DMS153 treated with DMSO at 0.1 percent for 48 hours (cell line): ENCODE results near the gene CC2D1A.

Experiments
- DNase-seq: peaks from one replicate; lab custom pipeline; 2025; ENCODE audit not compliant: unreplicated experiment; lab: John Stamatoyannopoulos, UW

CC2D1A gene

DNA sequence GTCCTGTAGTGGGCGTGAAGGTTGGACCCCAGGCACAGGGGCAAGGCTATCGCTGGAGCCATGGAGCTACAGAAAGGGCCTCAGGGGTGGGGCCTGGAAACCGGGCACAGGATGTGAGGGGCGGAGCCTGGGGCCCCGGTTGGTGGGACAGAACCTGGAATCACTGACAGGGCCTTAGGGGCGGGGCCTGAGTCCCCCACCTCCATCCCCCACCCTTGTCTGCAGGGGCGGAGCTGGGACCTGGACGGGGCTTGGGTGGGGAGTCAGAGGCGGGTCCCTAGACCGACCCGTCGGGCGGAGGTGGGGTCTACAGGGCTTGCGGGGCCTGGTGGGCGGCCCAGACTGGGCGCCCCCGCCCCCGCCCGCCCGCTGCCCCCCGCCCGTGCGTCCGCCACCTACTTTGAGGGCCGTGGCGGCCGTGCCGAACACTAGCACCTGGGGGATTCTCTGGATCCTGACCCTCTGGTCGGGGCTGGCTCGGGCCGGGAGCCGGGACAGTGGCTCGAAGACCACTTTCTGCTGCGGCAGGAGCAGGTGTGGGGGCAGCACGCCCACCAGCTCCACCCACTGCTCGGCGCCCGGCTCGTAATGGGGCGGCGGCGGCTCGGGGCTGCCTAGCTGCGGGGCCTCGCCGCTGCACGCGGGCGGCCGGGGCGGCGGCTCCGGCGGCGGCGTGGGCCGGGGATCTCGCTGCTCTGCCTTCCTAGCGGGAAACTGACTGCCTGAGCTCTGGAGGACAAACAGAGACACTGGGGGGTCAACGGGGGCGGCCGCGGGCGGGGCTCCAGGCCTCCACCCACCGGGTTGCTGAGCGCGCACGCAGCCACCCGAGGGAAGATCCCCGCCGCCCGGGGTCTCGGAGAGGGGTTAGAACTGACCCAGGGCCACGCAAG, 72.6 kb downstream of the CC2D1A start:
- peak; percentile 75 for DNase-seq

DNA sequence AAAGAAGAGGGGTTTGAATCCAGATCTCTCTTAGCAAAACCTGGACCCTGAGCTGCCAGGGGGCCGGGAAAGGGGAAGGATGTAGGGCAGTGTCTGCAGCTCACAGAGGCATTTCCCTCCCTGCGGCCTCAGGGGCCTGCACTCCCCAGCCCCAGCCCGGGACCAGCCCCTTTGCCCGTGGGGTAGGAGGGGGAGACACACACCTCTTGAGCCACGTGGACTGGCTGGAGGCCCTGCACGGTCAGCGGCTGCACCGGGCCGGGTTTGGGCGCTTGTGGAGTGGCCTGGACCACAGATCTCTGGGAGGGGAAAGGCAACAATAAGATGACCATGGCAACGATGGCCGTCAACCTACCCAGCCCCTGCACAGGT, 73.2 kb downstream of the CC2D1A start:
- no peak for DNase-seq

DNA sequence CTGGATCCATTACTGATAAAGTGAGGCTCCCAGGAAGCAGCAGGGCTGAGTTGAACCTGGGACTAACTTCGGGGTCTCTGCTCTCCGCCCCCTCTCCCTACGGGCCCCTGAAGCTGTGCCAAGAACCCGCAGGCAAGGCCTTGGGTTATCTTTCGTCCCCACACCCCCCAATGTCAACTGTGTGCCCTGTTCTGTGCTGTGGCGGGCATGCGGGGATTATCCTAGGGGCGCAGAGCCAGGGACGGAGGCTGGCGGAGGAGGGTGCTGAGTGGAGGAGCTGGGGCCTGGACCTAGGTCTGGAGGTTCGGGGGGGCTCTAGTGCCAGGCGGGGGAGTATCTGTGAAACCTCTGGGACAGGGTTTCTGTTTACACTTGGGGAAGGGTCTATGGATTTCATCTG, 73.7 kb downstream of the CC2D1A start:
- no peak for DNase-seq

DNA sequence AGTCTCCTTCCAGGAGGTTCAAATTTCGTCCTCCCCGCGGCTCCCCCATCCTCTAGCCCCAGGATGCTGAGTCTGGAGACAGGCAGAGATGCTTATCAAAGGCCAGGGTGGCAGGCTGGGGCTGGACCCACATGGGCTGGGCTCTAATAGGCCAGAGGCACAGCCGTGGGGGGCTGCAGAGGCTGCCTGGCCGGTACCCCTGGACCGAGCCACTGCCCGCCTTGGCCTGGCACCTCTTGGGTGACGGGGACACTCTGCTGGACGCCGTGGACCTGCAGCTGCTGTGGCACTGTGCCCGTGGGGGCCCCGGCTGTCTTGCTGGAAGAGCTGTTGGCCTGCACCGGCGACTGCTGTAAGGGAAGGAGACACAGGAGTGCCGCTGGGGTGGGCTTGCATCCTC, 74.3 kb downstream of the CC2D1A start:
- no peak for DNase-seq
